Activated naive CD4-positive, alpha-beta T cell treated with anti-CD3 and anti-CD28 coated beads, Interleukin-2, amount 50 U/mL, for 72 hours (primary cell): Measurements from ENCODE around the gene HNRNPR. TPM values are rescaled to one million over a fixed set of nuclear protein-coding genes. Genes with fewer than 3 reads are reported as not detected.

Source experiments
- total RNA-seq, 2 donors: library from RNA; stranded (reverse); gene quantifications; one replicate each; pipeline ENCODE4 v1.2.3, GENCODE V29; 2022

The HNRNPR gene
- total RNA-seq, 2 donors from 2014 or later = 175 to 177 TPM

Other genes with a start within 250 kb of the HNRNPR start
- gene LUZP1, start 175.4 kb downstream of the HNRNPR start, total RNA-seq = 10 to 100 TPM; 18.5 to 21.4 TPM
- not detected for gene HTR1D, start 126.8 kb downstream of the HNRNPR start, total RNA-seq
- gene ZNF436, start 25.6 kb upstream of the HNRNPR start, total RNA-seq = 1 to 10 TPM; 7.6 to 8.2 TPM
- 10 to 100 TPM; 10.5 to 19.2 TPM for gene TCEA3, start 80.5 kb upstream of the HNRNPR start, total RNA-seq
- gene ASAP3, start 139.9 kb upstream of the HNRNPR start, total RNA-seq = under 1 TPM; 0.95 to 0.98 TPM
- 10 to 100 TPM; 19.3 to 23.2 TPM for gene E2F2, start 186.9 kb upstream of the HNRNPR start, total RNA-seq
- 100 to 1,000 TPM in 1 of 2 donors, 10 to 100 TPM in 1; 31.5 to 290 TPM for gene ID3, start 215.2 kb upstream of the HNRNPR start, total RNA-seq